OCI-LY7 (cell line): ENCODE data around the gene CFAP210. TPM values are rescaled to one million over a fixed set of nuclear protein-coding genes. Genes with fewer than 3 reads are reported as not detected.
A peak's percentile ranks its signal among the peaks of the same experiment; 100 is the strongest.

Experiments used
- BruUV-seq: library from RNA; stranded (reverse); fragments of 400-500 nt; replicated peaks from 2 replicates; lab custom pipeline; 2021; lab: Mats Ljungman, UMichigan
- CTCF ChIA-PET: fragments of 300-600 bp; sonication (Branson Sonifier 250); formaldehyde crosslinking; loops from one replicate; lab custom pipeline; 2022; ENCODE audit warnings: antibody characterized with exemption; ENCODE audit not compliant: unreplicated experiment; lab: Charles Lee
- POLR2A ChIA-PET: fragments of 300-600 bp; sonication (Branson Sonifier 250); formaldehyde crosslinking; loops from one replicate; lab custom pipeline; 2022; ENCODE audit warnings: antibody characterized with exemption; lab: Charles Lee
- DNase-seq: peaks from one replicate; pipeline ENCODE4 v3.0.0-alpha.2; 2015; ENCODE audit warnings: low spot score
- H2AFZ ChIP-seq: fragments of 200-600 bp; sonication (generic), shearing (Covaris generic); 2 replicates; pipeline ENCODE4 v1.6.1; 2014; ENCODE audit warnings: mild to moderate bottlenecking, antibody characterized with exemption, low read length, moderate library complexity
- H3K27ac ChIP-seq: fragments of 200-600 bp; sonication (generic); 2 replicates; pipeline ENCODE4 v1.5.1; 2014; ENCODE audit warnings: mixed run types, low read depth, mild to moderate bottlenecking, moderate library complexity, low read length, inconsistent platforms; ENCODE audit not compliant: poor library complexity, severe bottlenecking
- H3K36me3 ChIP-seq: fragments of 200-600 bp; sonication (generic); 2 replicates; pipeline ENCODE4 v1.6.1; 2014; ENCODE audit warnings: mild to moderate bottlenecking, antibody characterized with exemption, low read length, moderate library complexity, mixed read lengths; ENCODE audit not compliant: insufficient read depth
- H3K4me1 ChIP-seq: fragments of 200-600 bp; sonication (generic); 2 replicates; pipeline ENCODE4 v1.5.1; 2014; ENCODE audit warnings: mild to moderate bottlenecking, low read length; ENCODE audit not compliant: insufficient read depth, poor library complexity, severe bottlenecking
- H3K4me2 ChIP-seq: fragments of 200-600 bp; sonication (generic); 2 replicates; pipeline ENCODE4 v1.6.1; 2014; ENCODE audit warnings: mild to moderate bottlenecking, low read length
- H3K4me3 ChIP-seq: fragments of 200-600 bp; sonication (generic); 2 replicates; pipeline ENCODE4 v1.5.1; 2014; ENCODE audit warnings: mild to moderate bottlenecking, low read depth, low read length; ENCODE audit not compliant: poor library complexity, severe bottlenecking
- H3K79me2 ChIP-seq: fragments of 200-600 bp; sonication (generic); 2 replicates; pipeline ENCODE4 v1.6.1; 2016; ENCODE audit warnings: low read depth, mild to moderate bottlenecking, low read length, moderate library complexity, mixed read lengths; ENCODE audit not compliant: insufficient read depth
- H3K9me2 ChIP-seq: fragments of 200-600 bp; sonication (generic); 2 replicates; pipeline ENCODE4 v1.6.1; 2016; ENCODE audit warnings: mild to moderate bottlenecking, low read length, mixed read lengths; ENCODE audit not compliant: insufficient read depth
- H3K9me3 ChIP-seq: fragments of 200-600 bp; sonication (generic); 2 replicates; pipeline ENCODE4 v1.6.1; 2014; ENCODE audit warnings: mild to moderate bottlenecking, mixed run types, low read length, mixed read lengths
- H4K20me1 ChIP-seq: fragments of 200-600 bp; sonication (generic); 2 replicates; pipeline ENCODE4 v1.6.1; 2014; ENCODE audit warnings: mild to moderate bottlenecking, antibody characterized with exemption, low read length, moderate library complexity, mixed read lengths; ENCODE audit not compliant: insufficient read depth
- CTCF ChIP-seq: fragments of 200-600 bp; sonication (generic); conservative IDR thresholded peaks from 2 replicates; pipeline ENCODE4 v1.5.1; 2014; ENCODE audit warnings: mild to moderate bottlenecking, antibody characterized with exemption, low read length, moderate library complexity, mixed read lengths
- EZH2phosphoT487 ChIP-seq: fragments of 200-600 bp; sonication (generic); IDR thresholded peaks from 2 replicates; pipeline ENCODE4 v1.6.1; 2018; ENCODE audit warnings: low read depth, borderline replicate concordance, mild to moderate bottlenecking, mixed run types, antibody characterized with exemption, low read length, moderate library complexity, mixed read lengths
- intact Hi-C: fragments of 100-400 bp; cut with micrococcal nuclease; formaldehyde crosslinking; loops from one replicate; pipeline ENCODE4 v1.10.0; 2022; ENCODE audit not compliant: unreplicated experiment
- total RNA-seq, 2 experiments: library from RNA; depleted of rRNA in 1 of 2; stranded (reverse); fragments of >200 nt in 1 of 2; shearing (Covaris generic) in 1 of 2; gene quantifications; 2 replicates each; pipeline ENCODE4 v1.2.3, GENCODE V29; 2014 to 2022

Gene CFAP210
- total RNA-seq, 2 experiments from 2014 or later, result not detected

- no peaks in the 10 kb centered on the region for H3K79me2 ChIP-seq
- 0 out of 2 replicates have a peak, but pooled peaks cover under 1% of the 10 kb centered on the region for H4K20me1 ChIP-seq
- no peaks in the 10 kb centered on the region for H3K9me3 ChIP-seq
- H3K27ac ChIP-seq, result no peak overlapping the region
- peaks cover 75% of the 10 kb centered on the region for H3K36me3 ChIP-seq
- TSS peak; percentile 94 for BruUV-seq
- intact Hi-C loops, result no loop called here
- H2AFZ ChIP-seq, result no peak overlapping the region
- CTCF ChIA-PET, result no interaction called here
- DNase-seq, result no peak
- H3K9me2 ChIP-seq, result no peaks in the 10 kb centered on the region
- H3K4me3 ChIP-seq, result no peak overlapping the region
- no peak for TF ChIP-seq EZH2phosphoT487
- no peak for TF ChIP-seq CTCF
- POLR2A ChIA-PET, result interaction anchor here (0.9 to 1.1 kb wide), 2 partner anchors 19 to 48 kb away, joined by 3 read pairs; no protein-coding TSS in a partner anchor
- no peaks in the 10 kb centered on the region for H3K4me1 ChIP-seq
- no peak overlapping the region for H3K4me2 ChIP-seq
Observed at GRCh38 chr2:169636440-169637097, 57.6 kb downstream of the CFAP210 start.

GRCh38 chr2:169625781-169626180 is 68.4 kb downstream of the CFAP210 start:
- TF ChIP-seq CTCF (no peak), EZH2phosphoT487 (no peak)
- Histone ChIP-seq H4K20me1 (peaks cover 5% of the 10 kb centered on the region), H3K9me3 (no peaks in the 10 kb centered on the region), H2AFZ (no peak overlapping the region), H3K36me3 (peaks cover 86% of the 10 kb centered on the region), H3K4me3 (no peak overlapping the region), H3K79me2 (peaks cover 7% of the 10 kb centered on the region; the same call in 1 of the 2 replicates), H3K4me2 (no peak overlapping the region), H3K27ac (no peak overlapping the region), H3K9me2 (no peaks in the 10 kb centered on the region), H3K4me1 (no peaks in the 10 kb centered on the region)
- intact Hi-C loops, result no loop called here
- BruUV-seq, result no TSS peak
- CTCF ChIA-PET, result no interaction called here
- DNase-seq, result no peak
- POLR2A ChIA-PET, result interaction anchor here (0.6 kb wide), 1 partner anchor 405 kb away, joined by 4 read pairs; no protein-coding TSS in a partner anchor

- ChIA-PET POLR2A (interaction anchor here (0.6 to 1.5 kb wide), 4 partner anchors 12 to 35 kb away, joined by 3 to 8 read pairs (median 4); no protein-coding TSS in a partner anchor), CTCF (no interaction called here)
- Histone ChIP-seq H3K36me3 (peaks cover 87% of the 10 kb centered on the region), H3K27ac (no peak overlapping the region), H3K4me1 (no peaks in the 10 kb centered on the region), H3K9me2 (no peaks in the 10 kb centered on the region), H3K9me3 (no peaks in the 10 kb centered on the region), H3K79me2 (peaks cover 28% of the 10 kb centered on the region; the same call in 1 of the 2 replicates), H3K4me3 (no peak overlapping the region), H4K20me1 (peaks cover 12% of the 10 kb centered on the region), H2AFZ (no peak overlapping the region), H3K4me2 (no peak overlapping the region)
- TF ChIP-seq EZH2phosphoT487, result no peak
- no peak for TF ChIP-seq CTCF
- intact Hi-C loops, result no loop called here
- BruUV-seq, result no TSS peak
- no peak for DNase-seq
Observed at GRCh38 chr2:169623235-169623634, 71.0 kb downstream of the CFAP210 start.
